Astrocyte of the hippocampus (primary cell): ENCODE data around the gene CCBE1.
A peak's percentile ranks its signal among the peaks of the same experiment; 100 is the strongest.
"Not testable (repeated sequence)": the region's sequence is repeated elsewhere in the genome, so short reads cannot be mapped to it uniquely, and the experiment has no call there.

Source experiments
- DNase-seq: peaks from one replicate; pipeline ENCODE4 v3.0.0; 2011; ENCODE audit warnings: low read depth, low spot score

The CCBE1 gene

DNA sequence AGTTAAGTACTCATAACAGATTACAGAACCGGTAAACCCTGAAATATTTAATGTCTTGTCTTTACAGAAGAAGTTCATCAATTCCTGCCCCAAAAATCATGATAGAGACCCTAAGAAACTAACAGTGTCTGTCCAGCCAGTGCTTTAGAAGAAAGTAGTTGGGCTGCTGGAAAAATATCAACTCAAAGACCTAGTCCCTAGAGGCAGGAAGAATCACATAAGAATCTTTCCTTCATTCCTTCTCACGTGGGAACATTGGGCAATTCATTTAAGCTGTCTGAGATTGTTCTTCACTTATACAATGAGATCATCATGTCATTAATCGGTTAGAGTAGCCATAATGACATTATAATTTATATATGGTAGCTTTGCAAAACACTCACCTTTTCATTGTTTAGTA, 156.4 kb downstream of the CCBE1 start:
- DNase-seq: no peak

DNA sequence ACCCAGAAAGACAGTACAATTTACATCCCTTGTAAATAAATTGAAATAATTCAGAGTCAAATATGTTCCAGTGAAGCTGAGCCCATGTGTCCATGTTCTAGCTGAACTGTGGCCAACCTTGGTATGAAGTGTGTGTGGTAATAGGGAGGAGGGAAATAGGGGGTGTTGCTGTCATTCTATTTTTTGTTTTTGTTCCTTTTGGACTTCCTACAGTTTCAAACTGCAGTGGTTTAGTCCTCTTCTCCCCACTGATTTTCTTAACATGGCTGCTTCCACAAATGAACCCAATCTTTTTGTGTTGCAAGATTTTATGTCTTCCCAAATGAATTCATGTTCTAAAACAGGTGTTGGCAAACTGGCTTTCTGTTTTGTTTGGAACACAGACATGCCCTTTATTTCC, 156.9 kb downstream of the CCBE1 start:
- no peak for DNase-seq

DNA sequence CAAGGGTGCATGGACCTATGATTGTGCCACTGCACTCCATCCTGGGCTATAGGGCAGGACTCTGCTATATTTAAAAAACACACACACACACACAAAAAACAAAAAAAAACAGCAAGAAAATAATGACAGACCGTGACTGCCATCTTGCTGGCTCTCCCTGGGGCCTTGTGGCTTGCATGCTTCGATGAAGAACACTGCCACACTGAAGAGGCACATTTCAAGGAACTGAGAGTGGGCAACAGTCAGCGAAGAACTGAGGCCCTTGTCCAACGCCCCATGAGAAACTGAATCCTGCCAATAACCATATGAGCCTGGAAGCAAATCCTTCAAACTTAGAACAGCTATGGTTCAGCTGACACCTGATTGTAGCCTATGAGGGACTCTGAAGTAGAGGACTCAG, 158.1 kb downstream of the CCBE1 start:
- no peak for DNase-seq

DNA sequence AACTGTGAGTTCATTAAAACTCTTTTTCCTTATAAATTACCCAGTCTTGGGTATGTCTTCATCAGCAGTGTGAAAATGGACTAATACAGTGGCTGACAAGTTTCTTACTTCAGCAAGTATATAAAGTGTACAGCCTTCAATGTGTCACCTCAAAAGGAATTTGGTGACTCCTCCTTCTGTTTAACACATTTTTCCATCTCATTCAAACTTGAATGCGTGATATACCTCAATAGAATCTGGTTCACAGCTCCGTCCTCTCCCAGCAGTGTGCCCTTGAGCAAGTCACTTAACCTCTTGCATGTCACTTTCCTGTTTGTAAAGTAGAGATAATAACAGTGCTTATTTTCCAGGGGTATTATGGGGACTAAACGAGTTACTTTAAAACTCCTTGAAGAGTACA, 159.6 kb downstream of the CCBE1 start:
- no peak for DNase-seq

DNA sequence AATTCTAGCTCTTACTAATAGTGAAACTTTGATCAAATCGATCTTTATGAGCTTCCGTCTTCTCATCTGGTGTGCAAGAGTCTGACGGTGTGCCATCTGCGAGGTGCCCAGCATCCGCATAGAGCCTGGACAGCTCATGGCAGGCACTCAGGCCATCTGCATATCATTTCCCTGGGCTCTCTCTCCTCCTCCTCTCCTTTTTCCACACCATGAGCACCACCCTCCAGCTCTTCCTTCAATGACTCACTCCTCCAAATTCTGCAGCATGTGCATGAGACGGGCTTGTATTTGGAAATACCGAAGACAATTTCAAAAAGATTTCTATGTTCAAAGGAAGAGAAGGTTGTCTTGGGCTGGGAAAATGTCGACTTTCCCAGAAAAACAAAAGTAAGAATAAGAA, 161.1 kb downstream of the CCBE1 start:
- DNase-seq: no peak

DNA sequence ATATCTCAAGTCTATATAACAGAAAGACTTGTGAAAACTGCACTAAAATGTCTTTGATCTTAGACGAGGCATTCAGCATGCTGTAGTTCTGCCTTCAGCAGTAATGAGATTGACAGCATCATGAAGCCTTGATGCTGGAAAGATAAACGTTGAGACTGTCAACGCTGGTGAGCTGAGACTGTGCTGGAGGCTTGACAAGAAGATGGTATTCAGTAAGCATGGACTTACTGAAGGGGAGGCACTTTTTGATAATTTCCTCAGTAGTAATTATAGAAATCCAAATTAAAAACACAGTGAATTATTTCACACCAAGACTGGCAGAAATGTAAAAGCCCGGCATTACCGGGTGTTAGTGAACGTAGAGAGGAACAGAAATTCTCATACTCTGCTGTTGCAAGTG, 162.2 kb downstream of the CCBE1 start:
- no peak for DNase-seq

DNA sequence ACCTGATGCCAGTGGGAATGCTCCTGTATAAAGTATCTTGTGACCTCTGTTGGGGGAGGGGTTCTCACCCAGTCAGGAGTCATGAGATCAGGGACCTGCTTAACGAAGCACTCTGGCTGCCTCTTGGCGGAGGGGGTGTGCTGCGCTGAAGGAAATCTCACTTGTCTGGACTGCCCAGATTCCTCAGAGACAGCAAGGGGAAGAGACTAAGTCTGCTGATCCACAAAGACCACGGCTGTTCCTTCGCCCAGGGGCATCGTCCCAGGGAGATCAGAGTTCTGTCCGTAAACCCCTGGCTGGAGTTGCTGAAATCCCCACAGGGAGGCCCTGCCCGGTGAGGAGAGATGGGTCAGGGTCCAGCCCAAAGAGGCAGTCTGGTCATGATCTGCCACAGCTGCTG, 168.4 kb downstream of the CCBE1 start:
- DNase-seq: no peak

DNA sequence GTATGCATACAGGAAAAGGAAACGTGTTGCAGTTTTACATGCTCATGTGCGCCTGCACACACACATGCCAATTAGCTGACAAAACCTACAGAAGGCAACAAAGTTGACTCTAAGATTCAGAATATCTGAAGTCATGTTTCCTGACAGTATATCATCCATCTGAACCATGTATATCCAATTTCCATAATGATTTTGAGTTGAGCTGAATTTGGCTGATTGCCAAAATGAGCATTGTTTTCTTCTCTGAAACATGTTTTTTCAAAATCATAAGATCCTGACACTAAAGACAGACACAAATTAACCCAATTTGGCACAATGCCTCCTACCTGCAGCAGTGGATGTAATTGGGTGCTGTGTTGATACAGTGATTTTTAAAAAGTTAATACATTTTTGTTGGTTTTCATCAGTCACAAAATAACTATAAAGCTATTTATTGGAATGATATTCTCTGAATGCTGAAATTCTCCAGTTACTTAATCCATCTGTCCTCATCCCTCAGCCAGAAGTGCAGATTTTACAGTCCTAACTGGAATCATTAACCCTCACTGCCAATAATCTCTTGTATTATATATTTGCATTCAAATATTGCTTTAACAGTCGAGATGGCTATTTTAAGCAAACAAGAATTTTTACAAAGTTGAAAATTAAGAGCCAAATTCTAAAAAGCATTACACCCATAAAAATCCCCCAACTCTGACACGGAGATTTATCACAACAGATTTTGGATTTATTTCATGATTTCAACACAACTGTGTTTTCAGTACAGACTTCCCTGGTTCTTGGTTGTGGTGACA, 176.5 kb downstream of the CCBE1 start:
- no peak for DNase-seq

DNA sequence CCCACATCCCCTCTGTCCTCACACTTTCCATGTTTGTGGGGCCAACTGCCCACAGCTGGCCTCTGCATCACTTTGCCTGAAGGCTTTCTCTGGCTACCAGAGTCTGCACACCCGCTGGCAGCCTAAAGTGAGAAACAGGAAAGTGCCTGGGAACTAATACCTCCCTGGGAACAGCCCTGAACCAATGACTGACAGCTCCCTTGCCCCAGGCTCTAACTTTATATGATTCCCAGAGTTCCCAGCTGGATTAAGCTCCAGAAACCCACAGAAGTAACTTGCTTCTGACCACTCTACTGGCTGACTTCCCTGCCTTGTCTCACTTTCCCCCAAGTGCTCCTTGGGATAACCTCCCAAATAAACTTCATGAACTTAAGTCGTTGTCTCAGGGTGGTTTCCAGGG, 178.5 kb downstream of the CCBE1 start:
- DNase-seq: no peak

DNA sequence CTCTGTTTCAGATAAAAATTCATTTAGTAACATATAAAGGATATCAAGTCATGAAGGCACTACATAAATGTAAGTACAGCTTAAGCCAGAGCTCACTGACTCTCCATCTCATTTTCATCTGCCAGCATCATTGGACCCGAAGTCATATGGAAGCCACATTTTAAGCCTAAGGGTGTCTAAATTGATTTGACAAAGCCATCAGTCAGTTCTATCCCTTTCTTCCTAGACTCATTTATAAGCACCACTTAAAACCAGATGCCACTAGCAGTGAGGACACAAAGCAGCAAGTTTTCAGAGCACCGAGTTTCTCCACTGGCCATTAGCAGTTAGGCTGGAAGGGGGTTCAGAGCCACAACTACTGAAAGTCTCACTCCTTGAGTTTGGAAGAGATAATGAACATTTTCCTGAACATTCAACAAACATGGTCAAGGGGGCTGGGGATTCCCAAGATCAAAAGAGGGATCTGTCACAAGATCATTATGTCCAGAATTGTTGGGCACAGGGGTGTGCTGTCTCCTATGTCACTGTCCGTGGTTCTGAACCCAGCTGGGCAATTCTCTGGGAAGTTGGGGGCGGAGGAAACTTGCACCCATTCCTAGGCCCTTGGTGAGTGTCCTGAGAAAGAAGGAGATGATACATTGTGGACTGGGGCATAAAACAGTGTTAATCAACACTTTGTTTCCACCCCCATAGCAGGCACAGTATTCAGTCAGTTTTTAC, 179.6 kb downstream of the CCBE1 start:
- DNase-seq: peak; percentile 53

DNA sequence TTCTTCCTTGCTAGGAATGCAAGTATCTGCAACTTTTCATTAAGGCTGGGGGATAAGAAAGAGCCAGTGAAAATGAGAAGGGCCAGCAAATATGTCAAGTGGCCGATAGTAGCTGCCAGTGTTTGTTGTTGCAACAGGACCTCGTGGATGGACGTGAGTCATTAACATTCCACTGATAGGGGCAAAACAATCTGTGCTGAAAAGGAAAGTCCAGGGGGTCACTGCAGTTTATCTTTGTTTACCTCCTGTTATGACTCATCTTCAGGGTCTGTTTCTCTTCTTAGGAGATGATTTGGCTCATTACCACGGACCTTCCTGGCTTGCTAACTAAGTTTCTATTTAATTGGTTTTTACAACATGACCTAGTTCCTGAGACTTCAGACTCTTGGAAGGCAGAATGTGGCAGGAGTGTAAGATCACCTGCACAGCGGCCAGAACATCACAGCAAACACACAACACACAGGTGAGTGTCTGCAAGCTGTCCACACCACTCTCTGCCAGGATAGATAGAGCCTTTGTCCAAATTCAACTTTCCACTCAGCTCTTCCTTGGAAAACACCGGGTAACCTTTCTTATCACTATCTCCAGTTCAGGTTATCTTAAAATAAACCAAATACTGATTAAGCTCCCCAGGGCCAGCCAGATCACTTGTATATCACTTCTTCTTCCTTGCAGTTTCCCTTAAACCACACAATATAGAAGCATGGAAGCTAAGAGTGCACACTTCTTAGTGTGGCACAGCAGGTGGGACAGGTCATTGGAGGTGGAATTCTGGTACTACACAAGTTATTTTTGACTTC, 180.7 kb downstream of the CCBE1 start:
- peak; percentile 77 for DNase-seq

DNA sequence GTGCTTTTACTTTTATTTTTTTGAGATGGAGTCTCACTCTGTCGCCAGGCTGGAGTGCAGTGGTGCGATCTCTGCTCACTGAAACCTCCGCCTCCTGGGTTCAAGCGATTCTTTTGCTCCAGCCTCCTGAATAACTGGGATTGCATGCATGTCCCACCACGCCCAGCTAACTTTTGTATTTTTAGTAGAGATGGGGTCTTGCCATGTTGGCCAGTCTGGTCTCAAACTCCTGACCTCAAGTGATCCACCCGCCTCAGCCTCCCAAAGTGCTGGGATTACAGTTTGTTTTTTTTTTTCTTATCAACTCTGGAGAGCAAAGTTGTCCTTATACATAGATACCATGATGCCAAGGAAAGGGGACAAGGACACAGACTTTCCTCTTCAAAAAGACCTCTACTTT, 181.3 kb downstream of the CCBE1 start:
- not testable (repeated sequence) for DNase-seq

DNA sequence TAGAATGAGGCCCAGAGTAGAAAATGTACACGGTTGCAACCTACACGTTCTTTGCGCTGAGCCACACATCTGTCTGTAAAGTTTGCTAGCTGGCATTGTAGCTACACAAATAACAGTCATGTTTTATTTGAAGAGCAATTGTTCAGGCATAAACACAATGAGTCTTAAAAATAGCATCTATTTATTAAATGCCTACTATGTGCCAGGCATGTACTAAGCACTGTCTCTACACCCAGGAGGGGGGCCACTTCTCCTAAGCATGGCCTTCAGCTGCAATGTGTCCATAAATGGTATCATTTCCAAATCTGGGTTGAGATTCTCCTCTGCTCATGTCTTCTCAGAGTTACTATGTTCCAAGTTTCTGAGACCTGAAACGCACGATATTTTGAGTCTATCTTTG, 182.1 kb downstream of the CCBE1 start:
- DNase-seq: no peak

DNA sequence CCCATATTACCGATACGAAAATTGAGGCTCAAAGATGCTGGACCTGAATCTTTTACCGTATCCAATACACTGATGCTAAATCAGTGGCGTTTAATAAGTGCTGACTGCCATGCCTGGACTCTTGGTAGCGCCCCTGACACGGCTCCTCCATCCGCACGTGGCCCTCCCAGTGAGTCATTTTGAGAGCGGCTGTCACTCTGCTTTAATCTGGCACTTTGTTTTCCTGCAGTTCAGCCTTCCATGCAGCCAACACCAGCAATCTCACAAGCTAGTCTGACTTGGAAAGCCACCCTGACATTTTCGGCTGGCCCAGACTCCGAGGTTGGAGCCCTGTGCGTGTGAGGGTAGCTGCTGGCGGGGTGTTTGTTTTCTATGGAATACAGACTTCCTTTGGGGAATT, 183.0 kb downstream of the CCBE1 start:
- peak; percentile 82 for DNase-seq

DNA sequence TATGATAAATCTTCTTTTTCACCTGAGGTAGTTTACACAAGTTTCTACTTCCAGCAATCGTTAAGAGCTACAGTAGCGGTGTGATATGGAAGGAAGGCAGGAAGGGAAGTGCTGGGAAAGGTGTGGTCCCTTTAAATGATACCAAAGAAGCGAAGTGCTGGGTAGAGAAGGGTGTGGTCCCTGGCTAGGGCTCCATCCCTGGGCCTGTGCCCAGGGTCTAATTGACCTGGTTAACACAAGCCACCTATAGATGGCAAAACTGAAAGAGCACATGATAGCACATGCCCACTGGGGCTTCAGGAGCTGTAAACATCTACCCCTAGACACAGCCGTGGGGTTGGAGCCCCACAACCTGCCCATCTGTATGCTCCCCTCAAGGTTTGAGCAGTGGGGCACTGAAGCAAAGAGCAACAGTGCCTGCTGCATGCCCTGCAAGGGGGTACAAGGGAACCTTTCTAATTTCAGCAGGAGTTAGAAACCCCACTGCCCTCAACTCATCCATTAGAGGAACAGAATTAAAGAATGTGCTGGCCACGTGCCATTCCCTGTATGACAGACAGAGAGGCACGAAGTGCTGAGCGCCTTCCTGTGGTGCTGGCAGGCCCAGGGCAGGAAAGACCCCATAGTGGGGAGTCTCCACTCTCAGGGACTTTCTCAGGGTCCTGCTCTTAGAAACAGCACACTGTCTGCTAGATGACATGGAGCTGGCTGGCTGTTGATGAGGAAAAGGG, 185.0 kb downstream of the CCBE1 start:
- no peak for DNase-seq

DNA sequence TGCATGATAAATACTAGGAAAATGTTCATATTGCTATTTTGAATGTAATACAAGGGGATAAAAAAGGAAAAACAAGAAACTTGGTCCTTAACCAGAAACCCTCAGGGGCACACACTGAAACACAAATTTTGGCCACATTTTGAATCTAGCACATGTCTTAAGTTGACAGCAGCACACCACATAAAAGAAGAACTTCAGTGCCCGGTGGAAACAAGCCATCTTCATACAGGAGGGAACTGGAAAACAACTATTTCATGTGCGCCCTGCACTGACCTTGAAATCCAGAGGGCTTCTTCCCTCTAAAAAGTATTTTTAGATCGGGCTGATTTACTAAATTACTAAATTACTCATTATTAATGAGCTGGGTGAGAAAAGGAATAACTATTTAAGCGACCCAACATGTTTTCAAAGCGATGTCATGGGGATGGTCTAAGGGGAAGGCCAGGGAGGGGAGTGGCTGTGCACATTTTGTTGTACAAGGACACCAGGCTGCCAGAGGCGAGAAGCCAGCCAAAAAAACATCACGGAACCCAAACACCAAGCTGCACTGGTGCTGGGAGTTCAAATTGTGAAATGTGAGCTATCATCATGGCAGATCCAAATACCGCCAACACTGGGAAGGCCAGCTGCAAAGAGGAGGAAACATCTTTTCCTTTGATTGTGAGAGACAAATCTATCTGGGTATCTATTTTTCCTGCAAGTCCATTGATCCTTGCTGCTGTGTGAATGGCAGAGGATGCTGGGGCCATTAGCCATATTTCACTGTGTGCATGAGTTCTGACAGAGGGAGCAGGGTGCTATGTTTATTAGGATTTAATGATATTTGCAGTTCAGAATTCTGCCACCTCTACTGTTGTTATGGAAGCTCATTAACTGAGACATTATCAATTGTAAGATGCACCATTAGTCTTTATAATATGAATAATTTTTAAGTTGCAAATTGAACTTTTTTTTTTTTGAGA, 187.5 kb downstream of the CCBE1 start:
- DNase-seq: no peak

DNA sequence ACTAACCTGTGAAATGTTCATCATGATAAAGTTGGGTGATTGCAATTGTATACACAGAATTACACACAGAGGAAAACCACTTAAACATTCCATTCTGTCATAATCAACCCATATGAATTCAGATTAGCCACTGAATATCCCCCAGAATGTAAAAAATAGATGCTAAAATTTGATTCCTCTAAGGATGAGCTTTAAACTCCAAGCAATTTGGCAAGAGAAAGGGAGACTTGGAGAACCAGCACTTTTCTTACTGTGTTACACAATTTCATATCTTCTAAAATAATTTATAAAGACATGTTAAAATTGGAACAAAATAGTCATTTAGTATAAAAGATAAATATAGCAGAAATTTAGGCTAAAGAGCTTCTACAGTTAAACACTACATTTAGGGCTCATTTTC, 191.9 kb downstream of the CCBE1 start:
- no peak for DNase-seq

DNA sequence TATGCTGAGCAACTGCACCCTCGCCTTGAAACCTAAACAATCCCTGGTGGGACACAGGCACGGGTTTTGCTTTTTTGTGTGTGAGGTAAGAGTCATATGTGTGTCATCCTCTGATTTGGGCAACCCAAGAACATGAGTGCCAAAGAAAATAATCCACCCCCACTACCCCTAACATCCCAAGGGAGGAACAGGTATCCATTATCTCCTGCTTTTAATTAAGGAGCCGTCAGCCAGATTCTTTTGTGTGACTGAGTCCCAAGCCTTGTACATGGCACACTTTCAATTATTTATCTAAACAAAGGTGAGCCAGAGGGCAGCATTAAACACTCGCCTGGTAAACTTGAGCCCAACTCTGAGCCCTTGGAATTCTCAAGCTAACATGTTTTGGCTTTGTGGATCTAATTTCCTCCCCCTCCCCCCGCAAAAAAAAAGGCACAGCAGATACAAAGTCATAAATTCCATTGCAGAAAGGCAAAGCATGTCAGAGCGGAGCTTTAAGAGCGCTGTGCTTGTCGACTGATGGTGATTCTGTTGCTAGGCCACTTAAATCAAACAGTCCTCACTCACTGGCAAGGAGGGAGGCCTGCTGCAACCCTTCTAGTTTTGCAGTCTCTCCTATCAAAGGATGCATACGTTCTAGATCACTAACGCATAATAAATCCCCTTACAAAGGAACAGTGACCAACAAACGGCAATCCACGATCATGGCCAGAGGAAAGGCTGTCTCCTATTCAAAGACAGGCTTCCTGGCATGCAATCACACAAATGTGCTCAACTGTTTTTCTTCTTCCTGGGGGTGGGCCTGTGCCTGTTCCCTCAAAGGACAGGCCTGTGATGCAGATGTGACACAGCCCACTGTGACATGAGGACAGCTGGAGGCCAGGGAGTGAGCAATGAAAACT, 194.7 kb downstream of the CCBE1 start:
- DNase-seq: peak; percentile 87

DNA sequence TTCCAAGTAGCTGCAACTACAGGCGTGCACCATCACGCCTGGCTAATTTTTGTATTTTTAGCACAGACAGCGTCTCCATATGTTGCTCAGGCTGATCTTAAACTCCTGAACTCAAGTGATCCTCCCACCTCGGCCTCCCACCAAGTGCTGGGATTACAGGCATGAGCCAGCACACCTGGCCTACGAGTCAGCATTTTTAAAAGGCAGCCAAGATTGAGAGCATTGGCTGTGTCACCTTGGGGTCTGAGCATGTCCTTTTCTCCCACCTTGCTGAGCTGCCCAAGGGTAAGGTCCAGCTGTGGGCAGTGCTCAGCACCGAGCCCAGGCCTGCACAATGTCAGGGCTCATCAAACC, 195.3 kb downstream of the CCBE1 start:
- no peak for DNase-seq

DNA sequence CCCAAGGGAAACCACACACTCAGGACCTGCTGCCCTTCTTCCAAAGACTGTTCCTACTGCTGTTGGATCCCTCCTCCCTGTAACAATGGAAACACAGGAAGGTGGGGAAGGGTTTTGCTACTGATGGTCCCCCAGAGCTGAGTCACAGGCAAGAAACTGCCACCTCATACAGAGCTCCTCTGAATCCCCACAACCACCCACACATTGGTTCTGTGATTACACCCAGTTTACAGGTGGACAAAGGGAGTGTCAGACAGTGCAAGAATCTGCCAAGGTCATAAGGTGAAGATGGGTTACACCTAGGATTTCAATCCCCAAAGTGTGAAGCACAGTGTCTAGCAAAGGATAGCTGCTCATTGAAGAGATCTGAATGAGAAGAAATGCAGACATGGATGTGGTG, 196.5 kb downstream of the CCBE1 start:
- DNase-seq: no peak
